GM19397 (cell line): ENCODE results near the gene SLCO2A1.
"Not testable (repeated sequence)": the region's sequence is repeated elsewhere in the genome, so short reads cannot be mapped to it uniquely, and the experiment has no call there.

Experiments
- ATAC-seq: cut with Tn5 transposase; IDR thresholded peaks from one replicate; pipeline ENCODE4 v1.9.1; 2021; ENCODE audit warnings: mild to moderate bottlenecking, moderate library complexity; ENCODE audit not compliant: unreplicated experiment

SLCO2A1 gene

DNA sequence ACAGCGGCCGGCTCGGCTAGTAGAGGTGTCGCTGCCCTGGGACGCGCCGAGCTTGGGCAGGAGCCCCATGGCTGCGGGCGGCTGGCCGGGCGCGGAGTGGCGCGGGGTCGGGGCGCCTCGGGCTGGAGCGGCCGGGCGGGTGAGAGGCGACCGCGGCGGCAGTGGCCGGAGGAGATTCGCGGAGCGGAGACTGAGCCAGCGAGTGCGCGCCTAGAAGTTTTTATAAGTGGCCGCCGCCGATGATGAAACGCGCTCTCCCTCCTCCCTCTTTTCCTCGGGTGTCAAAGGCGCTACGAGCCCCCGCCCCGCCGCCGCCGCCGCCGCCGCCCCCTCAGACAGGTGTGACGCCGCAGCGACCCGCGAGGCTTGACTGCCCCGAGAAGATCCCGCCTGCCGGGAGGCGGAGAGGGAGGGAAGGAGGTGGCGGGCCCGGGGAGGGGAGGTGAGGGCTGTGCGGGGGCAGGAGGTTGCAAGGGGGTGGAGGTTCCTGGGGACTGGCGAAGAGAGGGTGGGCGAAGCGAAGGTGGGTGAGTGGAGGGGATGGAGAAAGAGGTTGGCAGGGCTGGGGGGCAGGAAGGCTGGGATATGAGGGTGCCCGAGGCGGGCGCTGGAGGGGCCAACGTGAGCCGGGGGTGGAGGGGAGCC, at the start of gene SLCO2A1:
TSS of gene SLCO2A1 (minus strand) at position 192 of the 645 bp plus-strand sequence. CDS start at position 69, 123 bp downstream.
- ATAC-seq, result no peak

- ATAC-seq, result no peak
These were observed 49.4 kb upstream of the SLCO2A1 start for GRCh38 chr3:134079111-134079547.

- no peak for ATAC-seq
These were observed 48.6 kb upstream of the SLCO2A1 start for GRCh38 chr3:134078169-134078831.

DNA sequence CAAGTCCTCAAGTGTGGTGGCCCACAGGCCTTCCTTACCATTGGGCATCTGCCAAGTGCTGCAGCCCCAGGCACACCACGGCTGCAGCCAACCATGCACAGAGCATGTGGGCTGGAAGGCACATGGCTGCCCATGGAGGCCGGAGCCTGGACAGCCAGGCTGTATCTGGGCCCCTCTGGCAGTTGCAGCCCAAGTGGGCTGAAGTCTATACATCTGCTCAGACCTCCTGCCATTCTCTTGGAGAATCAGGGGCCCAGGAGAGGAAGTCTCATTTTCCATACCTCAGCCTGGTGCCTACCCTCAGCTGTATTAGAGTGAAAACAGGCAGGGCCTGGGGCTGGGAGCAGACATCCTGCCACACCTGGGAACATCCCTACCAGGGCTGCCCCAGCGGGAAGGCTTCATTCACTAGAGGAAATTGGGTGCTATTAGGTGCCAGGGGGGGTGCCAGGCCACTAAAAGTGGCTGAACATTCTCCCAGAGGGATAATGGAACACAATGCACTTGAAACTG, 48.0 kb upstream of the SLCO2A1 start:
- ATAC-seq, result no peak

GRCh38 chr3:134076851-134077250, 47.1 kb upstream of the SLCO2A1 start:
- no peak for ATAC-seq

- no peak for ATAC-seq
These were observed 46.1 kb upstream of the SLCO2A1 start for GRCh38 chr3:134075846-134076245.

DNA sequence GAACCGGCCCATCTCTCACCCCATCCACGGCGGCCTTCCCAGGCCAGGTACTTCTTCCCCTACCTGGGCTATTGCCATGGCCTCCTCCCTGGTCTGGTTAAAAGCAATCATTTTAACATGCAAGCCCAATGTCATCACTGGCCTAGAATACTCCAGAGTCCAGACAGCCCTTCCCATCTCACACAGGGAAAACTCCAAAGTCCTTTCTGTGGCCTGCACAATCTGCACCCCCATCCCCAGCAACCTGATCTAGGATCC, 45.8 kb upstream of the SLCO2A1 start:
- ATAC-seq, result no peak

DNA sequence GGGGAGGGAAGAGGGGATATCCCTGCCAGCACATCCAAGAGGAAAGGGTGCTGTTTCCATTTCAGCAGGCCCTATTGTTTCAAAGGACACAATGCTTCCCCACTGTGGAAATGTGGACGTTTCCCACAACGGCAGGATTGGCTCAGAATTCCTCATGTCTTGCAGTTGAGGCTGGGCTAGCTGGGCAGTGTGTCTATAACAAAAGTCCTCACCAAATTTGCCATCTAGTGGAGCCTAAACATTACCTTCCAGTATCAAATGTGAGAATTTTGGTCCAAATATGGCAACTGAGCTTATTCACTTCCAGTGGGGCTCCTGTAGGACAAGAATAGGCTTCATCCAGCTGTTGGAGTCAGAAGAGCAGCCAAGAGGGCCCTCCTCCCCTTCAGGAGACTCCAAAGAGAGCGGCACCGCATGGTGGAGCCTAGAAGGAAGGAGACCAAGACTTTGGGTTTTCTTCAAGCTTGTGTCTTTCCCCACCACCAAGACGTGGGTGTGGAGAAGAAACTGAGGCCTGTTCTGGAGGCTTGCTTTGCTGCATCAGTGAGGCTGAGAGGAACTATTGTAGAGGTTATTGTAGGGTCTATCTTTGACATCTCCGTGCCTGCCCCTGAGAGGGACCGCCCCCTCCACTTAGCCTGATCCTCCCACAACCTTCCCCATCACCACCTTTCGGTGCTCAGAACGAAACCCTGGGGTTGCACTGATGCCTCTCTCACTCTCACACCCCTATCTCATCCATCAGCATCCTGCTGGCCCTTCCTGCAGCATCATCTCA, 45.3 kb upstream of the SLCO2A1 start:
- ATAC-seq, result no peak

DNA sequence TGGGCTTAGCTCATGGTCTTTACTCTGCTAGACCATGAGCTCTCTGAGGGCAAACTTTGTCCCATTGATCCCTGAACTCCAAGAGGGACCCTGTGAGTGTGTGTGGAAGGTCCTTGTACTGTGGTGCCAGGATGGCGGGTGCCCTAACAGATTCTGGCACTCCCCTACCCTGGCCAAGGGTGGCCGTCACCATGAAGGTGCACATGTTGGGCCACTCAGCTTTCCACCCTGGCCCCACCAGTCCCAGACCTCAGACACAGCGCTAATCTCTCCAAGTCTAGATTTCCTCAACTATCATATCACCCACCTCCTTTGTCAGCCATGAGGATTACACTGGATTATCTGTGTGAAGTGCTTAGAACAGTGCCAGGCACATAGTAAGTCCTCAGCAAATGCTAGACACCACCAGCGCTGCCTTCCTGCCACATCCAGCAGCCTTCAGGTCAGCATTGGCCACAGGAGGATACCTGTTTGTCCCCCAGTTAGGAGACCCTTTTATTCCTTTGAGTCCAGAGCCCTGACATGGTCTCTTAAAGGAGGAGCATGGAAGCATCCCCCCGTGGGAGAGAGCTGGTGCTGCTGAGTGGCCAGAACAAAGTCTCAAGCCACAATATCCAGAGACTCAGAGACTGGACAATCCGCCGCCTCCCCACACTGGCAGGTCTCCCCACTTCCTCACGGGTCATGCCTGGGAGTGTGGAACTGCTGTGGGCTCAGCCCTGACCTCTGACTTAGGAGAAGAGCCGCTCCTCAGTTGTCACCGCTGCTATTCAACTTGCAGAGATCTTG, 44.5 kb upstream of the SLCO2A1 start:
- no peak for ATAC-seq

- no peak for ATAC-seq
These were observed 43.8 kb upstream of the SLCO2A1 start for GRCh38 chr3:134073583-134073945.

- no peak for ATAC-seq
These were observed 43.3 kb upstream of the SLCO2A1 start for GRCh38 chr3:134072881-134073582.

- not testable (repeated sequence) for ATAC-seq
These were observed 40.6 kb upstream of the SLCO2A1 start for GRCh38 chr3:134070281-134070680.

DNA sequence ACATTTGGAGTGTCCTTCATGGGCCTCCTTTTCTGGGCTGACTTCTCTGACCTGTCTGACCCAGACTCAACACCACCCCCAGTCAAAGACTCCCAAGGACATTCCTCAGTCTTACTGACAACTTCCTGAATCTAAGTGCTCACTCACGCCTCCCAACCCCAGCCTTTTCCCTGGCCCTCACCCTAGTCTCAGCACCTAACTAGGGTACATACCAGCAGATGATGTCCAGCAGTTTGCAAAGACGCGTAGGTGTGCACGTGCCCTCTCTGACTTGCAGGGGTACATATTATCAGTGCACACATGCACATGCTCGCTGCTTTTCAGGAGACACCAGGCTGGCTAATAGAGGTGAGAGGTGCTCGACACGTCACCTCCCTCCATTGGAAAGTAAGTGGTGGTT, 38.7 kb upstream of the SLCO2A1 start:
- ATAC-seq, result no peak

DNA sequence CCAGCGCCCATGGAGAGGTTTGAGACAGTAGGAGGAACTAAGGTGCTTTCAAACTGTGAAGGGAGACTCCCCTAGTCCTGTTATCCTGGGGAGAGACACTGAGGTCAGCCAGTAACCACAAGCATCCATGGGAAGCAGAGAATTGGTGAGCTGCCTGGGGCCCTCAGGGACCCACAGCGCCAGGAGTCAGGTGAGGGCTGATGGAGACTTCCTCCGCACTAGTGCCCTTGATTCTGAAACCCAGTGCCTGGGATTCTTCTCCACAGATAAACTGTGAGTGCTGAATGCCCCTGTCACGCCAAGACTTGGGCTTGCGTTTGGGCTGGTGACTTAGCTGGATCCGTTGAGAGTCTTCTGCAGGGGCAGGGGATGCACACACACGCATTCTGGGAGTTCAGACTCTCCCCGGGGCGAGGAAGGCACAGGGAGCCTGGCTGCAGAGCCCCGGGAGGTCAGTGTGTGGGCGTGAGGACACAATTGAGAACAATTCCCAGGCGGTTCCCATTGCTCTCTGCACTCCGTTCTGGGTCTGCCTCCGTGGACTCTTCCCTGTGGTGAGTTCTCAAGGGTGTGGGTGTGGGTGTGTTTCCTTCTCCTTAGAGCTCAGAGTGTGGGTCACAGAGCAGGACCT, 37.9 kb upstream of the SLCO2A1 start:
- ATAC-seq, result no peak

DNA sequence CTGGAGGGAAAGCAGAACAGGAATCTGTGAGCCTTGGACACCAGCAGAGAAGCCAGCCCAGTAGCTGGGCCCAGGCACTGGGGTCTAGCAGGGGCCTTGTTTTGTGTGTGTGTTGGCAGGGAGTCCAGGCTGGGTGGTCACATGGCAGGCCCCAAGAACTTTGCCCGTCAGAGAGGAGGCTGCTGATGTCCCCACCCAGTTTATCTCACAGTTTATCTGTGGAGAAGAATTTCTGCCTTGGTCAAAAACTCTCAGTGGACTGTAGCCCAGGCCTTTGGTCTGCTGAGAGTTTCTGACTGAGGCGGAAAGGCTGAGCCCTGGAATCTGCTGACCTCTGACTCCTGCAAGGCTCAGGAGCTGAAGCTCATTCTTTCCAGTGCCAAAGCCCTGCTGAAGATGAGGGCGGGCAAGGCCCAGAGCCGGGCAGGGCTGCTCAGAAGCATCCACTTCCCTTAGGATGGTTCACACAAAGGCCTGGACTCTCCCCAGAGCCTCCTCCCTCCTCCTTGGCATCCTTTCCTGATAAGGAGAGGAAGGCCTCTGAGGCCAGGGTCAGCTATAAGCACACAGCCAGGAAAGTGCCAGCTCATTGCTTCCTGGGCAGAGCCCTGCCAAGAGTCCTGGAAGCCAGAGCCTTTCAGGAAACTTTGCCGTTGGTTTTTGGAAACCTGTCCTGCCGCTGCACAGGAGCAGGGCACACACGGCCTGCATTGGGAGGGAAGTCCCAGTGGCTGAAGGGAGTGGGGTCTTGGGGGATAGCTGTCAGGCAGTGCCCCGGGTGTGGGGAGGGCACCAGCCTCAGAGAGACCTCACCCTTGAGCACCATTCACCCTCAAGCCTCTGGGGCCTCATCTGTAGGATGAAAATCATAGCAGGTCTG, 37.2 kb upstream of the SLCO2A1 start:
- ATAC-seq, result no peak

- no peak for ATAC-seq
These were observed 36.4 kb upstream of the SLCO2A1 start for GRCh38 chr3:134066158-134066541.

- ATAC-seq, result no peak
These were observed 35.8 kb upstream of the SLCO2A1 start for GRCh38 chr3:134065252-134066157.

- no peak for ATAC-seq
These were observed 34.4 kb upstream of the SLCO2A1 start for GRCh38 chr3:134064081-134064480.
